HEK293T (cell line): Measurements from ENCODE around the gene TXK.

Experiments
- ARNT ChIP-seq: fragments of 450-650 bp; IDR thresholded peaks from 2 replicates; pipeline ENCODE4 v1.6.1; 2017; ENCODE audit warnings: mild to moderate bottlenecking
- BHLHE40 ChIP-seq: fragments of 450-650 bp; IDR thresholded peaks from 2 replicates; pipeline ENCODE4 v1.6.1; 2016; ENCODE audit warnings: mild to moderate bottlenecking, moderate library complexity, borderline replicate concordance
- ELF4 ChIP-seq: fragments of 450-650 bp; IDR thresholded peaks from 2 replicates; pipeline ENCODE4 v1.6.1; 2017; ENCODE audit warnings: antibody characterized with exemption
- HDGF ChIP-seq: fragments of 450-650 bp; IDR thresholded peaks from 2 replicates; pipeline ENCODE4 v1.6.1; 2017; ENCODE audit warnings: antibody characterized with exemption, borderline replicate concordance
- NFRKB ChIP-seq: fragments of 450-650 bp; IDR thresholded peaks from 2 replicates; pipeline ENCODE4 v1.6.1; 2016; ENCODE audit warnings: mild to moderate bottlenecking, moderate library complexity

GRCh38 chr4:48100256-48100655 lies 33.8 kb downstream of the TXK start:
- TF ChIP-seq HDGF, result no peak
- TF ChIP-seq ARNT, result no peak
- no peak for TF ChIP-seq BHLHE40
- TF ChIP-seq ELF4, result no peak
- no peak for TF ChIP-seq NFRKB
